Body of pancreas (tissue), 4 donors: Measurements from ENCODE around the gene CLEC16A. TPM values are rescaled to one million over a fixed set of nuclear protein-coding genes. Genes with fewer than 3 reads are reported as not detected.

Experiments used
- ATAC-seq: fragments of 150-250 bp; one replicate; pipeline ENCODE4 v1.9.1; 2016
- DNase-seq, 4 donors: peaks; one replicate each; pipeline ENCODE4 v3.0.0-alpha.2; 2019
- H3K27ac ChIP-seq, 4 donors: fragments of 200-600 bp; sonication (generic); 1 replicate in 3 of 4; 2 replicates in 1 of 4; pipeline versions ENCODE4 v1.5.1 to v1.6.1; 2016 to 2019; ENCODE audit warnings: mild to moderate bottlenecking in 1 of 4, mixed read lengths in 1 of 4, moderate library complexity in 1 of 4
- H3K27me3 ChIP-seq, 2 donors: fragments of 200-600 bp; sonication (generic); one replicate each; pipeline ENCODE4 v1.6.0; 2016; ENCODE audit warnings: mild to moderate bottlenecking in 1 of 2
- H3K36me3 ChIP-seq, 2 donors: fragments of 200-600 bp; sonication (generic); replicated peaks in 1 of 2; 2 replicates each; pipeline ENCODE4 v1.5.1; 2016; ENCODE audit warnings: low read depth in 2 of 2; ENCODE audit not compliant: insufficient read depth in 1 of 2
- H3K4me1 ChIP-seq: fragments of 200-600 bp; sonication (generic); one replicate; pipeline ENCODE4 v1.6.0; 2016
- H3K4me3 ChIP-seq, 2 donors: fragments of 200-600 bp; sonication (generic); 1 replicate in 1 of 2; 2 replicates in 1 of 2; pipeline ENCODE4 v1.5.1; 2016 to 2019
- H3K9me3 ChIP-seq, 3 donors: fragments of 200-600 bp; sonication (generic); 1 replicate in 2 of 3; 2 replicates in 1 of 3; pipeline ENCODE4 v1.5.1; 2016
- CTCF ChIP-seq, 7 experiments: fragments of 450-650 bp in 4 of 7; fragments of 200-600 bp in 3 of 7; sonication (generic) in 3 of 7; IDR thresholded peaks; one replicate each; pipeline ENCODE4 v1.5.1; 2016 to 2019; ENCODE audit warnings: antibody characterized with exemption in 7 of 7
- POLR2A ChIP-seq, 3 donors: fragments of 450-650 bp; IDR thresholded peaks; one replicate each; pipeline ENCODE4 v1.6.1; 2016; ENCODE audit warnings: antibody characterized with exemption in 3 of 3, mild to moderate bottlenecking in 2 of 3
- WGBS, 2 donors: methylation state at CpG; one replicate each; pipeline ENCODE4 v1.1.5; 2017; 5-methylcytosine and 5-hydroxymethylcytosine counted together
- intact Hi-C: fragments of 100-400 bp; cut with DNase I; formaldehyde crosslinking; loops from one replicate; pipeline ENCODE4 v1.15.1; 2023
- total RNA-seq, 2 donors: library from RNA; depleted of rRNA; stranded (reverse); fragments of >200 nt; gene quantifications; one replicate each; pipeline ENCODE4 v1.1.0, GENCODE V29; 2016

The CLEC16A gene
- total RNA-seq, 2 donors from 2014 or later = 15.0 to 21.4 TPM

GRCh38 chr16:10911267-10911666 is 33.1 kb upstream of the CLEC16A start:
- H3K36me3 ChIP-seq = no peaks in the 10 kb centered on the region
- H3K27me3 ChIP-seq = no peaks in the 10 kb centered on the region
- H3K9me3 ChIP-seq = no peaks in the 10 kb centered on the region
- TF ChIP-seq CTCF (IDR thresholded peaks at IDR 0.05) (no peak), POLR2A (IDR thresholded peaks at IDR 0.05) (no peak)
- no peak for ATAC-seq
- H3K27ac ChIP-seq = no peak overlapping the region
- H3K4me3 ChIP-seq = no peak overlapping the region
- no peaks in the 10 kb centered on the region for H3K4me1 ChIP-seq
- DNase-seq = no peak
- intact Hi-C loops = loop anchor here (10.0 kb wide), 1 partner anchor 76 kb away; no protein-coding TSS in a partner anchor

- no peaks in the 10 kb centered on the region for H3K27me3 ChIP-seq
- H3K9me3 ChIP-seq = no peaks in the 10 kb centered on the region
- H3K36me3 ChIP-seq = no peaks in the 10 kb centered on the region
- intact Hi-C loops = loop anchor here (5.0 to 10.0 kb wide), 2 partner anchors 82 to 169 kb away; no protein-coding TSS in a partner anchor
- H3K4me1 ChIP-seq = peaks cover 16% of the 10 kb centered on the region
- WGBS, 2 donors = 62 to 64% methylated on average over 3 of the region's 3 CpGs
- ATAC-seq (no peak), DNase-seq (no peak)
- TF ChIP-seq CTCF (IDR thresholded peaks at IDR 0.05) = no peak
- no peak for TF ChIP-seq POLR2A (IDR thresholded peaks at IDR 0.05)
- no peak overlapping the region for H3K27ac ChIP-seq
- H3K4me3 ChIP-seq = no peak overlapping the region
Measured at GRCh38 chr16:10916534-10916933, 27.8 kb upstream of the CLEC16A start.

- intact Hi-C loops = loop anchor here (5.0 to 10.0 kb wide), 2 partner anchors 84 to 171 kb away; no protein-coding TSS in a partner anchor
- H3K4me3 ChIP-seq = no peak overlapping the region
- 4 to 21% methylated on average over 10 to 20 of the region's 21 CpGs for WGBS, 2 donors
- H3K27ac ChIP-seq = peak overlapping the region in 2 of 4 donors; percentile 48 to 51
- DNase-seq (peak; percentile 96 to 97 (median 97)), ATAC-seq (peak; percentile 94)
- no peaks in the 10 kb centered on the region for H3K36me3 ChIP-seq
- no peaks in the 10 kb centered on the region for H3K9me3 ChIP-seq
- peaks cover 23% of the 10 kb centered on the region for H3K4me1 ChIP-seq
- TF ChIP-seq POLR2A (IDR thresholded peaks at IDR 0.05) = peak in 1 of 3 donors; percentile 23
- peak; percentile 82 to 97 (median 96) for TF ChIP-seq CTCF (IDR thresholded peaks at IDR 0.05)
- no peaks in the 10 kb centered on the region for H3K27me3 ChIP-seq
Measured at GRCh38 chr16:10918294-10919002, 25.9 kb upstream of the CLEC16A start.

- no peak for DNase-seq
Measured at GRCh38 chr16:10919003-10919351, 25.4 kb upstream of the CLEC16A start.

More at GRCh38 chr16:10919003-10919351, 25.4 kb upstream of the CLEC16A start:
- intact Hi-C loops = loop anchor here (5.0 to 10.0 kb wide), 2 partner anchors 84 to 172 kb away; no protein-coding TSS in a partner anchor
- Histone ChIP-seq H3K9me3 (no peaks in the 10 kb centered on the region), H3K4me3 (no peak overlapping the region), H3K4me1 (peaks cover 28% of the 10 kb centered on the region), H3K36me3 (no peaks in the 10 kb centered on the region), H3K27me3 (no peaks in the 10 kb centered on the region), H3K27ac (no peak overlapping the region)
- ATAC-seq = no peak
- 47 to 49% methylated on average over 7 of the region's 7 CpGs for WGBS, 2 donors
- TF ChIP-seq POLR2A (IDR thresholded peaks at IDR 0.05) = no peak
- TF ChIP-seq CTCF (IDR thresholded peaks at IDR 0.05) = no peak
